HG03045 (cell line): ENCODE measurements around the gene ZNF584.
"Not testable (repeated sequence)": the region's sequence is repeated elsewhere in the genome, so short reads cannot be mapped to it uniquely, and the experiment has no call there.

Source experiments
- ATAC-seq: cut with Tn5 transposase; IDR thresholded peaks from one replicate; pipeline ENCODE4 v1.9.1; 2021; ENCODE audit warnings: mild to moderate bottlenecking, moderate library complexity; ENCODE audit not compliant: unreplicated experiment

Gene ZNF584

DNA sequence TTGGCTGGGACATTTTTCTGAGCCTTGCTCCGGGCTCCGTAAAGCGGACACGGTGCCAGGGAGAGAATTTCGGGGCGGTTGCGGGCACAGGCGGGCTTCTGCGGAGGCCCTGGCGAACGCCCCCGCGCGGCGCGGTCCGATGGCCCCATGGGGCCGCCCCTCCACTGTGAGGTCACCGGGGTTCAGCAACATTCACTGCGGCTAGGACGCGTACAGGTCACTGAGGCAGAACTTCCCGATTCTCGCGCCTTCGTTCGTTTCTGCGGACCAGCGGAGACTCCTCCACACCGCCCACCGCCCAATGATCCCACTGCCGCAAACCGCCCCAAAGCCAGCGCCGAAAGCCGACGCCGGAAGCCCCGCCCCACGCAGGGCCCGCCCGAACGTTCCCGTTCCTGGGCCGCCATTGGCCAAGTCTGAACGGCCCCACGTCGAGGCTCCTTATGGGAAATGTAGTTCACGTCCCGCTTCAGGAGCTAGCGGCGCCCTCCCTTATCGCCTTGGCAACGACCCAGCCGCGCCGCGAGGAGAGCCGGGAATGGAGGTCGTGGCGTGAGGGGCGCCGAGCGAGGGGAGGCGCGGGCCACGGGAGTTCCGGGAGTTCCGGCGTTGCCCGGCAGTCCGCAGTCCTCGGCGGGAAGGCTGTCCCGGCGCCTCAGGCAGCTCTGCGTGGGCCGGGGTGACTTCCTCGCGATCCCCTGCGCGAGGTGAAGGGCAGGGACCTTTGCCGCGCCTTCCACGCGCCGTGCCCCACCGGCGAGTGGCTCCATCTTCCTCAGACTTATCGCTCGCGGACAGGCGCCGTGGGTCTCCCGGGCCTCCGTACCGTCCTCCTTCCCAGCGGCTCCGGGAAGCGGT is at the start of gene ZNF584:
Gene ZNF584, plus strand, starts transcription at position 498 of the 858 bp plus-strand sequence. CDS start 499 bp downstream, outside the sequence.
- peak; percentile 95 for ATAC-seq

DNA sequence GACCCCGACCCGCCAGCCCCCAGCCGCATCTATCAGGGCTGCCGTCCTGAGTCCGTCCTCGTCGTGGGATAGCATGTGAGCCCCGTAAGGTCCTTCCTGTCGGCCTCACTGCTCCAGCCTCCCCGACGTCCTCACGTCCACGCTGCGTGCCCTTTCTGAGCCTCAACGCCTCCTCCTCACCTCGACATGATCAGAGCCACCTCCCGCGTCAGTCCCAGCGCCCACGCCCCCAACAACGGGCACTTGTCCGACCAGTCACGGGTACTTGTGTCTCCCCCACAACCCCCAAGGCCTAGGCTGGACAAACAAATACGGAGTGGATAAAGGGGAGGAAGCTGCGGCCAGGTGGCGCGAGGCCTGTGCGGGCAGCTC is 46.6 kb upstream of the ZNF584 start:
- ATAC-seq: peak; percentile 2

DNA sequence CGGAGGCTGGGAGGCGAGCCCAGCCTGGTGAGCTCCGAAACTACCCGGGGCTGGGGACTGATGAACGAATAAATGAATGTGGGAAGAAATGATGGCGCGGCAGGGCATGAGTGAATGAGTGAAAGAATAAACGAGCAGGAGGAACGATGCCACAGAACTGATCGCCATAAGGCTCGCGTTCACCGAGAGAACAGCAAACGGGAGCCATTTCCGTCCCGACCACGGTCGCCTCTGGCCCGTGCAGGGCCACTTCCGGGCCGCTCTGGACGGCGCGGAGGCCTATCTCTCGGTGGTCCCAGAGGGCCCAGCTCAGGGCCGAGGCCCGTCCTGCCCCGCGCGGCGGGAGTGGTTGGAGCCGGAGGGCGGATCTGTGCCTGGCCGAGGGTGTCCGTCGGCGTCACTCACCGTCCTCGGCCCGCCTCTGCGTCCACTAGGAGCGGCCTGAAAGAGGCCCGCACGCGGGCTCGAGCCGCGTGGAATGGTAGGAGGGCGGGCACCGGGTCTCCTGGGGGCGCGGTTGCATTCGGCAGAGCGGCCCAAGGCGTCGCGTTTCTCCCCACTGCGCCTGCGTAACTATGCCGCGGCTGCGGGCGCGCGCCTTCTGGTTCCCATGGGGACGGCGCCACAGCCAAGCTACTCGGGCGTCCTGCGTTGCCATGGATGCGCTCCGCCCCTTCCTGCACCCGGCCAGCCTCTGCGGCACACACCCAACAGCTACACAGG is 46.0 kb upstream of the ZNF584 start, which contains the start of gene ZNF497:
Gene ZNF497, minus strand, starts transcription at position 480 of the 723 bp plus-strand sequence. CDS start 5,116 bp downstream, outside the sequence.
- peak; percentile 88 for ATAC-seq

DNA sequence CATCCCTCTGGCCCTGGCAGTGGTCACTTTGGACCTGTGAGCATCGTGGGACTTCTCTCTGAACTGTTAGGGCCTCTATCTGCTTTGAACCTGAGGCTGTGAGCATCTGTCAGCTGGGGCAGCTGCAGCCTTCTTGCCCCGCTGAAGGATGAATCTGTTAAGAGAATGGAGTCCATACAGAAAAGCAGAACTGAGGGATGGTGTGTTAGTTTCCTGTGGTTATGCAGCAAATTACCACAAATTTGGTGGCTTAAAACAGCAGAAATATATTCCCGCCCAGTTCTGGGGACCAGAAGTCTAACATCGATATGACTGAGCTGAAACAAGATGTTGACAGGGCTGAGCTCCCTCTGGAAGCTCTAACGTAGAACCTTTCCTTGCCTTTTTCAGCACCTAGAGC is 44.3 kb upstream of the ZNF584 start:
- ATAC-seq: no peak

DNA sequence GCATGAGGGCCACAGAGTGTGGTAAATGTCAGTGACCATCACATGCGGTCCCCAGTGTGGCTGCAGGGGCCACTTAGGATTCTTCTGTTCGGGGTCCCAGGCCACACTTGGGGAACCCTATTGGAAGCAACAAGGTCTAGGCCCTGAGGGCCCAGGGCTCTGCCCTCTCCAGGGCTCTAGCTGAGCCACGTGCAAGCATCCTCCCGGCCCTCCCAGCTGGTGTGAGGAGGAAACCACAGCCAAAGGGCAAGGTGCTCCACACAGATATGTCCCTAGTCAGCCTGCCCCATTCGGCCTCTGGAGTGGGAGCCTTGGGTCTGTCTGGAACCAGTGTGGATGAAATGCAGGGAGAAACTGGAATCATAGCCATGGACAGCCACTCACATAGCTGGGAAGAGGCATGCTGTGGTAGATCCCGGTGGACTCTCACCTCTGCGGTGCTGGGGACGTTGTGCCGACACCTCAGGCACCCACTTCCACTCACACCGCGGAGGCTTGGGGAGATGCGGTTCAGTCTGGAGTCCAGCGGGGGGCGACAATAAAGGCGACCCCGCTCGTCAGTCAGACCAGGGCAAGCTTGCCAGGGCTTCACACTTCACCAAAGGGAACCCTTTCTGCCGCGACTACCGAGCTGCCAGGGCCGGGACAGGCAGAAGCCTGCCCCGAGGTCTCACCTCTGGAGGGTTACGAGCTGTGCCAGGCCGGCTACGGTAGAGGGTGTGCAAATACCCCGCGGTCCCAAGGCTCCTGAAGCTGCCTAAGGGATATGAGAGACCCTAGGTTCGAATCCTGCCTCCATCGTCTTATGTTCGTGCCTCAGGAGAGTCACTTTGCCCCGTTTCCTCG is 41.6 kb upstream of the ZNF584 start:
- no peak for ATAC-seq

DNA sequence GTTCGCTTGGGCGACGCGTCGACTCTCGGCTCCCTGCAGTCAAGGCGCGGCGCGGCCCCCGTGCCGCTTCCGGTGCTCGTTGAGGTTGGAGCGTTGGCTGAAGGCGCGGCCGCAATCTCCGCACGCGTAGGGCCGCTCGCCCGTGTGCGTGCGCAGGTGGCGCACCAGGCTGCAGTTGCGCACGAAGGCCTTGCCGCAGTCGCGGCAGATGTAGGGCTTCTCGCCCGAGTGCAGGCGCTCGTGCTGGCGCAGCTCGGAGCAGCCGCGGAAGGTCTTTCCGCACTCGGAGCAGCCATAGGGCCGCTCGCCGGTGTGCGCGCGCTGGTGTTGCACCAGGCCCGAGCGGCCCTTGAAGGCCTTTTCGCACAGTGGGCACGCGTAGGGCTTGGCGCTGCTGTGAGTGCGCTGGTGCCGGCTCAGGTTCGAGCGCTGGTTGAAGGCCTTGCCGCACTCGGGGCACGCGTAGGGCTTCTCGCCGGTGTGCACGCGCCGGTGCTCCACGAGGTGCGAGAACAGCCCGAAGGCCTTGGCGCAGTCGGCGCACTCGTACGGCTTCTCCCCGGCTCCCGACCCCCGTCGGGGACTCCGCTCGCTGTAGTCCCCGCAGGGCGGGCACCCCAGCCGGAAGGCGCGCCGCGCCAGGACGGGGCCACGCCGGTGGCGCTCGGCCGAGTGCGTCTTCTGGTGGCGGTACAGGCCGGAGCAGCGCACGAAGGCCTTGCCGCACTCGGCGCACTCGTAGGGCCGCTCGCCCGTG is 40.6 kb upstream of the ZNF584 start:
- ATAC-seq: no peak

DNA sequence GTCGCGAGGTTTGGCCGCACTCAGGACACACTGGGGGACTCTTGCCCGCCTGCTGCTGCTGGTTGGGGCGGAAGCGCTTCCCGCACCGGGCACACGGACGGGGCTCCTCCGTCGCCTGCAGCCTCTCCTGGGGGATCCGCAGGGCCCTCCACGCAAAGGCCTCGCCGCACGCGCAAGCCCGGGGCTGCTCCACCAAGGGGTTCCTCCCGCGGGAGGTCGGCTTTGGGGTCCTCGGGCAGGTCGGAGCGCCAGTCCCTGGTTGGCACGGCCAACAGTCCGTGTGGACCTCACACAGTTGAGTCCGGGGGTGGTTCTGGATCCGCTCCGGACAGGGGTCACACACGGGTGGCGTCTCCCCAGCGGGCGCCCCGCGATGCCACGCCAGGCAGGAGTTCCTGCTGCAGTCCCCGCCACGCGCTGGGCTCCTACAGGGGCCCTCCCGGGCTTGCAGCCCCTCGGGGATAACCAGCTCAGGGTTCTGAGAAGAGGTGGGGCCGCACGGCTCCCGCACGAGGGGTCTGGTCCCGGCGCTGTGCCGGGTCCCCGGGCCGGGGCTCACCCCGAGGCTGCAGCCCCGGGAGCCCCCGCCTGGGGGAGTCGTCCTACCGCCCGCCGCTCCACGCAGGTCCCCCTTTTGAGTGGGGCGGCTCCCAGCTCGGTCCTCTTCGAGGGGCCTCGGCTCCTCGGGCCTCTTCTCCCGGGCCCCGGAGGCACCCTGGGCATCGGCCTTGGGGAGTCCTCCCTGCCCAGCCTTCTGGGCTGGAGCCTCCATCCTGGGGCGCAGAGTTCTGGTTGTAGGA is 39.7 kb upstream of the ZNF584 start:
- no peak for ATAC-seq

DNA sequence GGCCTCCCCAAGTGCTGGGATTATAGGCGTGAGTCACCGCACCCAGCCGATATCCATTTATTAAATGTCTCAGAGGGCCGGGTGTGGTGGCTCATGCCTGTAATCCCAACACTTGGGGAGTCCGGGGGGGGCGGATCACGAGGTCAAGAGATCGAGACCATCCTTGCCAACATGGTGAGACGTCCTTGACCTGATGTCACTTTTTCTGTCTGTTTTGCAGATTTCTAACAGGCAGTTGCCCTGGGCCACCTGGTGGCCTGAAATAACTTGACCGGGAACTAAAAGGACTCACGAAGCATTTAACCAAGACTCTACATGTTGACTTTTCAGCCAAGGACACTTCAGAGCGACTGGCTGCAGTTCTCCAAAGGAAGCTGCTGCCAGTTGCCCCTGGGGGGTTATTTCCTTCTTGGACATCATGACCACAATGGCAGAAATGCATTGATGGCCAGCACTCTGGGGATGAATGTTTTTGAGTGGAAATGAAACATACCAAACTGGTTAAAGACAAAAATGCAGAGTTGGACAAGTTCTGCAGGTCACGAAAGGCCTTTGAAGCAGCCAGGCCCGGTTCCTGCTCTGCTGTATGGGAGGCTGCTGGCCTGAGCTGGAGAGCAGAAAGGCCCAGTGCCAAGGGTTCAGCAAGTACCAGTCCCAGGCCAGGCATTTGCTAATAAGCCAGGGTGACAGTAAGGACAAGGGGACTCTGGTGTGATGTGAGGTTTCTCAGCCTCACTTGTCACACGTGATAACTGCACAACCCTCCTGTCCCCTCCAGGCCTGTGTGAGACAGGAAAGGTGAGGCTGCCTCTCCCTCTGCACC is 35.9 kb upstream of the ZNF584 start:
- no peak for ATAC-seq

DNA sequence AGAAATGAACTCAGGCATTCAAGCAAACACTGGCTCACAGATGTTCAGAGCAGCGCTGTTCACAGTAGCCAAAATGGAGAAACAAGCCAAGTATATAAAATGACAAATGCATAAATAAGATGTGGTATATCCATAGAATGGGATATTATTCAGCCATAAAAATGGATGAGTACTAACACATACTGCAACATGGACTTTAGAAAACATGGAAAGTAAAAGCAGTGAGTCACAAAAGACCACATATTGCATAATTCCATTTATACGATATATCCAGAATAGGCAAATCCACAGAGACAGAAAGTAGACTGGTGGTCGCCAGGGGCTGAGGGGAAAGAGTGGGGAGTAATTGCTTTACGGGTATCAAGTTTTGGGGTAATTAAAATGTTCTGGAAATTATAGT is 34.2 kb upstream of the ZNF584 start:
- no peak for ATAC-seq

DNA sequence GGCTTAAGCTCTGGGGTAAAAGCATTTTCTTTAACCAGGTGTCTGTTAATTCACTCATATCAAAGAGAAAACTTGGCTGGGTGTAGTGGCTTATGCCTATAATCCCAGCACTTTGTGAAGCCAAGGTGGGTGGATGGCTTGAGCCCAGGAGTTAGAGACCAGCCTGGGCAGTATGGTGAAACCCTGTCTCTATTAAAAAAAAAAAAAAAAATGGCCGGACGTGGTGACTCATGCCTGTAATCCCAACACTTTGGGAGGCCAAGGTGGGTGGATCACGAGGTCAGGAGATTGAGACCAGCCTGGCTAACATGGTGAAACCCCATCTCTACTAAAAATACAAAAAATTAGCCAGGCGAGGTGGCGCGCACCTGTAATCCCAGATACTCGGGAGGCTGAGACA is 31.7 kb upstream of the ZNF584 start:
- not testable (repeated sequence) for ATAC-seq

DNA sequence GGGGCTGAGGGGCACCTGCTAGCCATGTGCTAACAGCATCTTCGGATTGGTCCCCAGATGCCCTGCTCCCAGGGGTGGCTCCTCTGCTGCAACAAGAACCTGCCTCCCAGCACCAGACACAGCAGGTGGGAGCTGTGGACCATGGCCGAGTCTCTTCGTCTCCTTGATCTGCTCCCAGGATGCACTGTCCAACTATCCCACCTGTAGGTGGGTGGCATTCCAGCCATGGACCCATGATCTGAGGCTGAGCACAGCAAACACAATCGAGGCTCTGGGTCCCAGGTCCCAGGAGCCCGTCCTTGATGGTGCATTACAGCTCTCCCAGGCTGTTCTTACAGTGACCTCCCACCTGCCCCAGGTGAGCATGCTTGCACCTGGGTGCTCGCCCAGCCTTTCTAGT is 29.2 kb upstream of the ZNF584 start:
- ATAC-seq: no peak

DNA sequence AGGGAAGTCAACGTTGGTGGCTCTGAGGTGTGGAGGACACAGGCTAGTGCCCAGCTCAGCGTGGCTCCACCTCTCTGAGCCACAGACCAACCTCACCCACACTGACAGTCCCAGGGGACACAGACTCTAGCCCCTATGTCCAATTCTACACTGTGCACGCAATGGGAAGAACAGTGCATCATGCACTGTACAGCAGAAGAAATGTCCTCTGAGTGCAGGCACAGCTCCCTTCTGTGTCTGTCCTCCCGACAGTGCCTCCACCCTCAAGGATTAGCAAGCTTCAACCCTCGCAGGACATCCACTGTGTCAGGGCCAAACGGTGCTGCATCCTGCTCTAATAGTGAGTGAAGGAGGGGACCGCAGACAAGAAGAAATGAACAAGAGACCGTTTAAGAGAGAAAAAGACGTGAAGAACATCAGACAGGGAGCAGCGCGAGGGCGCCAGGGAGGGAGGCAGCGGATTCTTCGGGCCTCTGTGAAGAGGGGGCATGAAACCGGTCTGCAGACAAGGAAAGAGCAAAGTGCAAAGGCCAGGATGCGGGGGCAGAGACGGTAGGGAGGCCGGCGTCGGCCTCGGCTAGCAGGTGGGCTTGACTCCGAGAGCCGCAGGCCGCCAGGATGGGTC is 28.3 kb upstream of the ZNF584 start:
- ATAC-seq: no peak

DNA sequence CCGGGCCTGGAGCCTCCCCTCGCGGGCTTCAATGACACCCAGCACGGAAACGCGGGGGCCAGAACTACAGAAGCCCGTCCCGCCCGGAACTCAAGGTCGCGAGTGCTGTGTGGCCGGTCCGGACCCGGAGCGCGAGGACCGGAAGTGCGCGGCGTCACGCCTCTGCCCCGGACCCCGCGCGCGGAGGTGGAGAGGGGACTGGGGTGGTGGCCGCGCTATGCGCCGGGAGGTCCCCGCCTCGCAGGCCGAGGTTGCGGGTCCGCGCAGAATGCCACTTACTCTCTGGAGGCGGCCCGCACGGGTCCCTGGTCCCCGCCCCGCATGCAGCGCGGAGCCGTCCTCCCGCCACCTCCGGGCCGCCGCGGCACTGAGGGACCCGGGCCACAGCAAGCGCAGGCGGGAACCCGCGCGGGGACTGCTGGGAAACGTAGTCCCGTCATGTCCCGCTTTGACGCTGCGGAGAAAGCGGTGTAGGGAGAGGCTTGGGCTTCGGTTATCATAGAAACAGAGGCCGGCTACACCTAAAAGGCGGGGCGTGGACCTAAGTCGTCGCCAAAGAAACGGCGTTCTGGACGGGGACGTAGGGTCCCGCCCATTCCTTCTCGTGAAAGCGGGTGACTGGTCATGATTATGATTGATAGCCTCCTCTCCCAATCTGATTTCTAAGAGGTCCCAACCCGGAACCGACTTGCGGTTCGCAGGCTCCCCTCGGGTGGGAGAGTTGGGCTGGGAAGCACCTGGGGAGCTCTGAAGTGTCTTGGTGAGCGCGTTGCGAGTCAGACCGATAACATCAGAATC is 27.6 kb upstream of the ZNF584 start, which contains the start of gene ZNF837:
Gene ZNF837, minus strand, starts transcription at position 369 of the 798 bp plus-strand sequence. CDS start 11,698 bp downstream, outside the sequence.
- ATAC-seq: peak; percentile 78

DNA sequence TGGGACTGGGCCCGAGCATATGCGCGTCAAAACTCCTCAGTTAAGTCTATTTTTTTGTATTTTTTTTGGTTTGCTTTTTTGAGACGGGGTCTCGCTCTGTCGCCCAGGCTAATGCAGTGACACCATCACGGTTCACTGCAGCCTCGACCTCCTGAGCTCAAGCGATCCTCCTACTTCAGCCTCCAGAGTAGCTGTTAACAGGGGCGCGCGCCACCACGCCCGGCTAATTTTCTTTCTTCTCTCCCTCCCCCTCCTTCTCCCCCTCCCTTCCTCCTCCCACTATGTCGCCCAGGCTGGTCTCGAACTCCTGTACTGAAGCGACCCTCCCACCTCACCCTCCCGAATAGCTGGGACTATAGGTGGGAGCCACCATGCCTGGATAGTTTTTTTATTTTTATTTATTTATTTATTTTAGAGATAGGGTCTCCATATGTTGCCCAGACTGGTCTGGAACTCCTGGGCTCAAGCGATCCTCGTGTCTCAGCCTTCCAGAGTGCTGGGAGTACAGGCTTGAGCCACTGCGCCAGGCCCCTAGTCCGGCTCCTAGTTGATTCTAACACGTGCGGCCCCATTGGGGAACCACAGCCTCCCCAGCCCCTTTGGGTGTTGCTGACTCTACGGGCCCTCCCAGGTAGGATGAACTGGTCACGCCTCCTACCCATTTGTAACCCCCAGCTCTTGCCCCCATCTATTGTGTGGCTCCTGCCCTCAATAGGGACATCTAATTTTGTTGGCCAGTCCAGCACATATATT is 26.8 kb upstream of the ZNF584 start:
- no peak for ATAC-seq

DNA sequence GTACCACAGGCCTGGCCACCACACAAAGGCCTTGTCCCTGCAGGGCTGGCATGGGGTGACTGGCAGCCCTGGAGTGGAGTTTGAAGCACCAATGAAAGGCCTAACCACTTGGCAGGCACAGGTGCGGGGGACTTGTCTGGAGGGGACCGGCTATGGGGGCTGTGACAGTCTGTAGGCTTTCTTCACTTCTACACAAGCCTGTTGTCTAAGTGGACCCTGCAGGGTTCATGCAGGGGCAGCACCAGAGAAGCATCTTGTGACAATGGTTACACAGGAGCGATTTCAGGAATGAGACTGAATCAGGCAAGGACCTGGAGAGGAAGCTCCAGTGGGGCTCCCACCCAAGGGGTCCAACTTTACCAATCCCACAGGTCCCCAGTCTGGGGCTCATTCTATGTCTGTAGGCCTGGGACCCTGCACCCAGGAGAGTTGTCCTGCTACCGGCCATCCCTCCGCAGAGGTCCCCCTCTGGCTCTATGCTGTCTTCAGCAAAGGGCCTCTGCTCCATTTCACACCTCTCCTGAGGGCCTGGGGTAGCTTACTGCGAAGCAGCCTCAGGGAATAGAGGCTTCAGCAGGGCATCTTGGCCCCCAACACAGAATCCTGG is 25.3 kb upstream of the ZNF584 start:
- ATAC-seq: no peak

DNA sequence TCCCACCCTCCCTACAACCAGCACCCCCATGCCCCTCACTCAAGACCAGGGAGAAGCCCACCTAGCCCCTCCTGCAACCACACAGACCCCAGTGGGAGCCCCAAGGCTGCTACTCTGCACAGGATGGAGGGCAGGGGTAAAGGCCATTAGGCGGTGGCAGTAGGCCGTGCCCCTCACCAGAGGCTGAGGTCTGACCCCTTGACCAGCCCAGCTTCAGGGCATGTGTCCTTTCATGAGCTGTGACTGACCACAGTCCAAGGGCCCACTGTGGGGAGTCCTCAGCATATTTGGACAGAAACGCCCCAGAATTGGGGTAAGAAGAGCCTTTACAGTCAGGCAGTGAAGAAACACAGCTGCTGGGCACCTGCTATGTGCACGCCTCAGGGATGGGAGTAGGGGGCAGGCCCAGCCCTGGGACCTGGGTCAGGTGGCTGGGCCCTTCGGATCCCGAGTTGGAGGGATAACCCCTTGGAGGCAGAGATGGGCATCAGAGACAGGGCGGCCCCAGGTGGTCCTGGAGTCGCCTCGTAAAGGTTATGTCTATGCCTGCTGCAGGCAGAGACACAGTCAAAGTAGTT is 23.0 kb upstream of the ZNF584 start:
- ATAC-seq: no peak
